H1 (cell line): ENCODE results near the gene TRAPPC11. TPM values are rescaled to one million over a fixed set of nuclear protein-coding genes. Genes with fewer than 3 reads are reported as not detected.

Experiments
- CEBPB ChIP-seq: IDR thresholded peaks from 2 replicates; pipeline ENCODE4 v1.6.1; 2012; ENCODE audit warnings: low read depth, low read length
- GABPA ChIP-seq: IDR thresholded peaks from 2 replicates; pipeline ENCODE4 v1.6.1; 2011; ENCODE audit warnings: mild to moderate bottlenecking, low read length, moderate library complexity, borderline replicate concordance; ENCODE audit not compliant: insufficient read depth
- HDAC2 ChIP-seq, 2 experiments: fragments of 300-600 bp in 1 of 2; sonication (generic) in 1 of 2; IDR thresholded peaks; 2 replicates each; pipeline ENCODE4 v1.6.1; 2011 to 2012; ENCODE audit warnings: low read depth in 2 of 2, low read length in 2 of 2, mild to moderate bottlenecking in 2 of 2, moderate library complexity in 2 of 2, borderline replicate concordance in 1 of 2, inconsistent platforms in 1 of 2
- HDAC6 ChIP-seq: IDR thresholded peaks from one replicate; pipeline ENCODE4 v1.7.1; 2012; ENCODE audit warnings: low read depth, mild to moderate bottlenecking, inconsistent platforms, low read length, moderate library complexity
- polyA plus RNA-seq, 7 experiments: library from polyadenylated mRNA; depleted of rRNA in 3 of 7; stranded (reverse) in 5 of 7; unstranded in 2 of 7; fragments of >200 nt in 5 of 7; fragments of 200-250 nt in 2 of 7; gene quantifications; 1 replicate in 5 of 7; 2 replicates in 1 of 7; 4 replicates in 1 of 7; pipeline versions ENCODE4 v1.2.1 to v1.2.3, GENCODE V29; 2011 to 2013; ENCODE audit warnings: missing spikeins in 2 of 7, mixed read lengths in 2 of 7
- total RNA-seq: library from RNA; stranded (reverse); fragmentation: NEBNext Ultra II Directional; extraction: Animal tissue kit (Norgen Biotek cat#: 25700); gene quantifications from 2 replicates; pipeline ENCODE4 v1.2.1, GENCODE V29; 2021

Gene TRAPPC11
- total and polyA plus RNA-seq, 2 of the 8 experiments (the other 6 are each of a cell fraction or from before 2014, with no cell fraction given) = 19.2 to 25.9 TPM

DNA sequence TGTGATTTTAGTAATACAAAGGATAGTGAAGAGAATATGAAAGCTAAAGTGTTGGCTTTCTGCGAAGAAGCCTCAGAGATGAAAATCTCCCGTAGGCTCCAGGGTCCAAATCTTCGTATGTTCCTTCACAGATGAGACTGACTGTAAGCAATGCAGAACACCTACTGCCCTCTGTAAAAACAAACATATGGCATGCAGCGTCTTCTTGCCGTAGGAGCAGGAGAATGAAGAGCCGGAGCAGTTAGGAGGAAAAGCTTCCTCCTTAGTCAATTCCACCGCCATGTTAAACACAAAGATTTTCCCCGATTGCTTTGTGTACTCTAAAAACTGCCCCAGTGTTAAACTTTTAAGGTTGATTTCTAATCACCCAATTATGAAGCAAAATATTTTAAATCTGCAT, 22.6 kb upstream of the TRAPPC11 start (continued):
- no peak for TF ChIP-seq GABPA
- no peak for TF ChIP-seq HDAC2 (IDR thresholded peaks at IDR 0.05; ENCODE audit: borderline replicate concordance in 1 of 2, low read depth in 2 of 2, low read length in 2 of 2)
- TF ChIP-seq HDAC6 = no peak
- no peak for TF ChIP-seq CEBPB
- TF ChIP-seq, all 59 proteins: peak for 0
